Measurements from ENCODE around the gene CRHR2.

GRCh38 chr7:30613366-30614325 lies 68.6 kb downstream of the CRHR2 start:
- no peak for TF ChIP-seq CTCF (IDR thresholded peaks at IDR 0.05)
- TF ChIP-seq ESRRA (IDR thresholded peaks at IDR 0.05; ENCODE audit: borderline replicate concordance, low read length) = no peak
- no peak for TF ChIP-seq CHD2 (IDR thresholded peaks at IDR 0.05; ENCODE audit: low read length, partially characterized antibody)
- TF ChIP-seq POLR2A (IDR thresholded peaks at IDR 0.05; ENCODE audit: low read length) = no peak
- no peak for TF ChIP-seq TP53 (CRISPR knock-in tag; IDR thresholded peaks at IDR 0.05)
- no peak for TF ChIP-seq EHF (CRISPR knock-in tag; IDR thresholded peaks at IDR 0.05)
- no peak for TF ChIP-seq ZFP36 (IDR thresholded peaks at IDR 0.05; ENCODE audit: borderline replicate concordance, partially characterized antibody)
- TF ChIP-seq REST (IDR thresholded peaks at IDR 0.05) = no peak

Measured in A549 (cell line).